GM21526 (cell line): ENCODE measurements around the gene ALK.

Experiments used
- ATAC-seq: cut with Tn5 transposase; IDR thresholded peaks from one replicate; pipeline ENCODE4 v1.9.1; 2021; ENCODE audit warnings: moderate library complexity; ENCODE audit not compliant: unreplicated experiment, low FRiP score

ALK gene

DNA sequence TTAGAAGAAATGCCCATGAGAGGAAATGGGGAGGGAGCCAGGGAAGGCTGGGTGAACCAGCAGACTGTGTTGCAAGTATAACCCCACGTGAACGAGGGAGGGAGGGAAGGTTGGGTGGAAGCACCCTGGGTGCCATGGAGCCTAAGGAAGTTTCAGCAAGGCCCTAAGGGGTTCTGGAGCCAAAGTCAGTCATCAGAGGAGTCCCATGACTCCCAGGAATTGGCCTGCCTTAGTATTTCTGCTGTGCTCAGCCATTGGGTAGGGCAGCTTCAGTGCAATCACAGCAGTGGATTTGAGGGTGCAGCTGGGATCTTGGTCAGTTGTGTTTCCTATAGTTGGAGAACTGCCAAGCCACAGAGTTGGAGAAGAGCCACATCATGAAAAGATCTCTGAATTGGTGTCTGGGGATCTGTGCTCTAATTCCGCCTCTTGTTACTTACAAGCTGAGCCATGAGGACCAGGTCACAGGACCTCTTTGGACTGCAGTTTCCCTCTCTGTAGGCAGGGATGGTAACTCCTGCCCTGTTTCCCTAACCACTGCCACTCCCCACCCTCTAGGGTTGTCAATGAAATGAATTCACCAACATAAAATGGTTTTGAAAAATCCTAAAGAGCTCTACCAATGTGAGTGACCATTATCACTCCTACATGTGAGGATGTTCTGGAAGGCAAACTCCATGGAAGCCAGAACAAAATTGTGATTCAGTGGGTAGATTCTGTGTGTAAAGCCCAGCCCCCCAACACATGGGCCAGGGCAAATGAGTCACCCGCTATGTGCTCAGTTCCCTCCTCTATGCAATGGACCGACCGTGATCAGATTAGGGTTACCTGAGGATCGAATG is 697.3 kb downstream of the ALK start:
- no peak for ATAC-seq

DNA sequence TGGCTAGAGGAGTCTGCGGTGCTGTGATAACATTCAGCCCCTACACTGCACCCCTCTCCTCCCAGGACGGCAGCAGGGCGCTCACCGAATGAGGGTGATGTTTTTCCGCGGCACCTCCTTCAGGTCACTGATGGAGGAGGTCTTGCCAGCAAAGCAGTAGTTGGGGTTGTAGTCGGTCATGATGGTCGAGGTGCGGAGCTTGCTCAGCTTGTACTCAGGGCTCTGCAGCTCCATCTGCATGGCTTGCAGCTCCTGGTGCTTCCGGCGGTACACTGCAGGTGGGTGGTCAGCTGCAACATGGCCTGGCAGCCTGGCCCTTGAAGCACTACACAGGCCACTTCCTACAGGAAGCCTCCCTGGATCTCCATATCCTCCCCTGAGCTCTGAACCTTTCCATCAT is 698.1 kb downstream of the ALK start:
- no peak for ATAC-seq

DNA sequence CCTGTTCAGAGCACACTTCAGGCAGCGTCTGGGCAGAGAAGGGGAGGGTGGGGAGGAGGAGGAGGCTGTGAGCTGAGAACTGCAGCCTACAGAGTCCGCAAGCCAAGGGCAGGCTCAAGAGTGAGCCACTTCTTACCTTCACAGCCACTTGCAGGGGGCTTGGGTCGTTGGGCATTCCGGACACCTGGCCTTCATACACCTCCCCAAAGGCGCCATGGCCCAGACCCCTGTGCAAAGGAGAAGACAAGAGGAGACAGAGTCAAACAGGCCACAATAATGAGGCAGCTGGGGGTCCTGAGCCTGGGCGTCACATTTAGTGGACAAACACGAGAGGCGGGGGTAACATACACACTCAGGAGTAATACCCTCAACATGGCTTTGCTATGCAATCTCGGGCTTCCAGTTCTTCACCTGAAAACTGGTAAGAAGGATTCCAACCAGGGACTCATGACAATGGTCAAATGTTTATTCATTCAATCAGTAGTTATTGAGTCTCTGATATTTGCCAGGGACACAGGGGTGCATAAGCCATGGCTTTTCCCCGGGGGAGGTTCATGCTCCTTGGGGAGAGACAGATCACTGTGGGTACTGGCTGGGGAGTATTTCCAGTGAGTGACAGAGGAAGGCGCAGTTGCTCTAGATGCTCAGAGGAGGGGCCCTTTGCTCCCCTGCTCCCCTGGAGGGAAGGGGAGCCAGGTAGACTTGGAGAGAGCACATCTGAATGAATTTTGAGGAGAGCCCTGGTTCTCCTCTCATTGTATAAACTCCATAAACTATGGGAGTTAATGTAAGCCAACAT is 698.8 kb downstream of the ALK start:
- no peak for ATAC-seq

DNA sequence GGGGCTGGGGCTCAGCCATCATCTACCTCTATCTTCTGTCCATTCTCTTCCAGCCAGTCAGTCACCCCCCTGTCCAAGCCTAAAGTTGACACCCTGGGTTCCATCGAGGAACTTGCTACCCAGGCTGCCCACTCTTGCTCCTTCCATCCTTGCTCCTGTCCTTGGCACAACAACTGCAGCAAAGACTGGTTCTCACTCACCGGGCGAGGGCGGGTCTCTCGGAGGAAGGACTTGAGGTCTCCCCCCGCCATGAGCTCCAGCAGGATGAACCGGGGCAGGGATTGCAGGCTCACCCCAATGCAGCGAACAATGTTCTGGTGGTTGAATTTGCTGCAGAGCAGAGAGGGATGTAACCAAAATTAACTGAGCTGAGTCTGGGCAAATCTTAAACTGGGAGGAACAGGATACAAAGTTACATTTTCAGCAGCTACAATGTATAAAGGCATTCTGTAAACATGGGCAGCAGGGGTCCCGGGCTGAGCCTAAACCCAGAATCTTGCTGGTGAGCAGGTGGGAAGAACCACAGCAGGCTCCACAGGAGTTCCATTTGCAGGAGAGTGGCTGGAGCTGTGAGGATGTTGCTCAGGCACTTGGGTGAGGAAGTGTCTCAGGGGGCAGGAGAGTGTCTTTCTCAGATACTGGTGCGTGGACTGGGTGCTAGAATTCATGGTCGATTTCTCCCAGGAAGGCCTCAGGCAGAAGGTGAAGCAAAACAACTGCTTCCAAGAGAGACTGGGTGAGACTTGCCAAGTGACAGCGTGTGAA is 700.7 kb downstream of the ALK start:
- ATAC-seq: no peak

DNA sequence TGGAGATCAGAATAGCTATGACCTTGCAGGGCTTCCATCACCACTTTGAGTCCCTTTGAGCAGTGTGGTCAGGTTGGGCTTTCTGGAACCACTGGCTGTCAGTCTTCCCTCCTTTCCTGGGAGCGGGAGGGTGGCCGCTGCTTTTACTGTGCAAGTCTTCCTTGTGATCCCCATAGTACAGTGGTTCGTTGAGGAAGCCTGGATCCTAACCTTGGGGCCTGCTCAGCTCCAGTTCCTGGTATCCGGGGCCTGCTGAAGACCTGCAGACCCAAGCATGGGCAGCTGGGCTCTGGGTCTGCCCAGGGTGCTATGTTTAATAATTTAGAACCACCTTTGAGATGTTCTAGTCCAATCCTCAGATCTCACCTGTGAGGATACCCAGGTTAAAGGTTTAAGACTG is 702.0 kb downstream of the ALK start:
- ATAC-seq: no peak

DNA sequence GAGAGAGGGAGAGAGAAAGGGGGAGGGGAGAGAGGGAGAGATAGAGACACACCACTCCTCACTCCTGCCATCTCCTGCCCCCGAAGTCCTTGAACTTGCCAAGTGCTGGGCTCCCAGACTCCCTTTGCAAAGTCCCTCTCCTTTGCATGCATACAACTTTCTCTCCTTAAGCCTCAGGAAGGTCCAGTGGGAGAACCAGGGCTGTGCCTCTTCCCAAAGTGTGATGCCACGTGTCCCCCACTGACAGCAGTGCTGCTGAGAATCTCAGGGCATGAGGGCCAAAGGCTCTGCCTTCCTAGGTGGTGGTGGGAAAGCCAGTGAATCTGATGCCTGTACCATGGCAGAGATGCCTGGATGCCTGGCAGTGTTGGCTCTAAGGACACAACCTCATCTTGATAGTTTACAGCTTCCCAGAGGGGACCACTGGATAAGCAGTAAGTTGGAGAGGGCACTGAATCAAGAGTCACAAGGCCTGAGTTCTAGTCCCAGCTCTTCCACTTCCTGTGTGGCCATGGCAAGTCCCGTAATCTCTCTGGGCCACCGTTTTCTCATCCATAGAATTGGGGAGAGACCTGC is 702.7 kb downstream of the ALK start:
- no peak for ATAC-seq

DNA sequence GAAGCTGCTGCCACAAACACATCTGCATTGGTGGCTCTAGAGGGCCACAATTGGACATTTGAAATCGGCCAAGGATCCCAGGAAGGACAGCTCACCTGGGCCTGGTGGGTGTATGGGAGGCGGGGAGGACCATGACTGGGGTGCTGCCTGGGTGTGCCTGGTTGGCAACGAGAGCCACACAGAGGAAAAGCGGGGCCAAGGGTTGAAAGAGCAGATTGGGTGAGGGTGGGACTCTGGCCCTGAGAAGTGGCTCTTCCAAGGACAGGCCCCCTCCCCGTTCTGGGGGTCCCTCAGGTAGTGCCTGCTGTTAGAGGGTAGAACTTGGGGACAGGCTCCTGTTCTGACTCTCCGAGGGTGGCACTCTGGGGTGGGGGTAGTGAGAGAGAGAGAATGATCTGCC is 703.3 kb downstream of the ALK start:
- no peak for ATAC-seq

DNA sequence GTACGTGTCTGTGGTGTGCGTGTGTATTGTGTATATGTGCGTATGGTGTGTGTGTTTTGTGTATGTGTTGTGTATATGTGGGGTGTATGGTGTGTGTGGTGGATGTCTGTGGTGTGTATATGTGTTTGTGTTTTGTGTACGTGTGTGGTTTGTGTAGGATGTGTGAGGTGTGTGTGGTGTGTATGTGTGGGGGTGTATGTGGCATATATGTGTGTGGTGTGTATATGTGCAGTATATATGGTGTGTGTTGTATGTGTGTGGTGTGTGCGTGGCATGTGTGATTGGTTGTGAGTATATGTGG is 704.8 kb downstream of the ALK start:
- no peak for ATAC-seq

DNA sequence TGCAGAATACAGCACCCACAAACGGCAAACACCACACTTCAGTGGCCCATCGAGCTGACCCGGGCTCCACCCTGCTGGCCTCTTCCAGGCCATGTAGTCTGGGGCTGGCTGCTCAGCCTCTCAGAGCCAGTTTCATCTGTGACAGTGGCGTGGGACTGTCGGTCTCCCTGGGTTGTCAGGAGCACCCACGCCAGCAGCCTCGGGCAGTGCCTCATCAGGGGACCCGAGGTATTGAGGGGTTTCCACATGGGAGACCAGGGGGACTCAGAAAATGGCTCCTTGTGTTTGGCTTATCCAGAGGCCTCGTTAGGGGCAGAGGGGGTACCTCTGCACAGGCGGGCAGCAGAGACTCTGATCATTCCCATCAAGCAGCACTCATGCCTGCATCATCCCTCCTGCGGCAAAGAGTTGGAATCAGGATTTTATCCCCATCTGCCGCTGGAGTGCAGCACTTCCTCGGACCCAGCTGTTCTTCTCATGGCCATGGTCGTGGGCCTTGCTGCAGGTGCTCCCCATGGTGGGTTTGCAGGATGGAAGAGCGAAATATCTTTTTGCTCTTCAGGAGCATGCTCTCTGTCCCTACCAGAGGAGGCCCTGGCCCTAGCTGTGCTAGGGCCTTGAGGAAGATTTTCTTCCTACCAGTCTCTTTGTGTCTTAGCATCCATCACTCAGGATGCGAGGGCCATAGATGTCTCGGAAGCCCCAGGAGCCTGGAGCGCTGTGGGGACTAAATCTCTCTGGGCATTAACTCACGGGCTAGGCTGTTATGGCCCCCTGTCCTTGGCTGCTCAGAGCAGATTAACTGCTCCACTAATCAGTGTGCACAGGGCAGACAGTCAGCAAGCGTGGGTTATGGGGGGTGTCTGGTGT is 705.4 kb downstream of the ALK start:
- no peak for ATAC-seq

DNA sequence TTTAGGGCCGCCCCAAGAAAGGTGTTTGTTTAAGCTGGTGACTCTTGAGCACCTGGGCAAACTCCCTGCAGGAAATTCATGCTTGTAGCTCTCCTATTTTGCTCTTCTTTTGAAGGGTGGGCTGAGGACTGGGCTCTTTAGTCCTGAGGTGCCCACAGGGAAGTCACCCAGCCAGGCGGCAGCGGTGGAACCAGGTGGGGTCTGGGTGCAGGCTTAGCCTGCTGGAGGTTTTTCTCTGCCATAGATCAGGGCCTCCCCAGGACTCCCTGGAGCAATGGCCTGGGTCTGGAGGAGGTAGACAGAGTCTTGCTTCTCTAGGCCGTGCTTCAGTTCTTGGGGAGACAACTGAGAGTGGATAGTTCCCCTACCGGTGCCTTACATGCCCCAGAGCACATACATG is 706.3 kb downstream of the ALK start:
- ATAC-seq: no peak

DNA sequence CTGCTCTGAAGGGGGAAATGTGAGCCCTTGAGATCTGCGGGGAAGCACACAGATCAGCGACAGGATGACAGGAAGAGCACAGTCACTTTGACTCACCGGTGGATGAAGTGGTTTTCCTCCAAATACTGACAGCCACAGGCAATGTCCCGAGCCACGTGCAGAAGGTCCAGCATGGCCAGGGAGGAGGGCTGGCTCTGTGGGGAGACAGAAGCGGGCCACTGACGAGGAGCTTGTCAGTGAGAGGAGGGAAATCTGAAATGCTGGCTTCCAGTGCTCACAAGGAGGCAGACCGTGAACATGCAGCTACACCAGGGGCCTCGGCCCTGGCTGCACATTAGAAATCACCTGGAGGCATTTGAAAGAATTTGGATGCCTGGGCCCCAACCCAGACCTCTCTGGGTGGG is 707.5 kb downstream of the ALK start:
- no peak for ATAC-seq

DNA sequence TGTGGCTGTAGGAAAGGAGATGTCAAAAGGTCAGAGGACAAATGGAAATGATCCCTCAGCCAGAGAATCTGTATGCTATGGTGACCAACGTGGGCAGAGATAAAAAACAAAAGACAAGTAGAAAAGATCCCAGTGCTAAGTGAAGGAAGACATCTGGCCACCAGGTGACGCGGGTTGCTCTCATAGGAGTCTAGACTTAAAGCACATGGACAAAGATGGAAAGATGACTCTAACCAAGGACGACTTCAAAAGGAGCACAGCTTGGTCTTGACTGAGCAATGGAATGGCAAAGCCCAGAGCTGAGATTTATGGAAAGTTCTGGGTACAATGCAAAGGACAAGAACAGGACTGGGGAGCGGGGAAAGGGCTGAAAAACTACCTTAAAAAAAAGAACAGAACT is 709.4 kb downstream of the ALK start:
- no peak for ATAC-seq

DNA sequence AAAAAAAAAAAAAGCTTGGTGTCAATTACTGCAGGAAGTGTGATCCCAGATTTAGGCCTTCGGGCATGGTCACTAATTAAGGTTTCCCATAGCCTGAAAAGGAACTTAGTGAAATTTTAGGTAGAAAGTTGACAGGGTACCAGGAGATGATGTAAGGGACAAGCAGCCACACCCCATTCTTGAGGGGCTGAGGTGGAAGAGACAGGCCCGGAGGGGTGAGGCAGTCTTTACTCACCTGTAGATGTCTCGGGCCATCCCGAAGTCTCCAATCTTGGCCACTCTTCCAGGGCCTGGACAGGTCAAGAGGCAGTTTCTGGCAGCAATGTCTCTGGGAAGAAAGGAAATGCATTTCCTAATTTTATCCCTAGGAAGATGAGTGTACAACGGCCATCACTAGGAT is 711.8 kb downstream of the ALK start:
- ATAC-seq: no peak

DNA sequence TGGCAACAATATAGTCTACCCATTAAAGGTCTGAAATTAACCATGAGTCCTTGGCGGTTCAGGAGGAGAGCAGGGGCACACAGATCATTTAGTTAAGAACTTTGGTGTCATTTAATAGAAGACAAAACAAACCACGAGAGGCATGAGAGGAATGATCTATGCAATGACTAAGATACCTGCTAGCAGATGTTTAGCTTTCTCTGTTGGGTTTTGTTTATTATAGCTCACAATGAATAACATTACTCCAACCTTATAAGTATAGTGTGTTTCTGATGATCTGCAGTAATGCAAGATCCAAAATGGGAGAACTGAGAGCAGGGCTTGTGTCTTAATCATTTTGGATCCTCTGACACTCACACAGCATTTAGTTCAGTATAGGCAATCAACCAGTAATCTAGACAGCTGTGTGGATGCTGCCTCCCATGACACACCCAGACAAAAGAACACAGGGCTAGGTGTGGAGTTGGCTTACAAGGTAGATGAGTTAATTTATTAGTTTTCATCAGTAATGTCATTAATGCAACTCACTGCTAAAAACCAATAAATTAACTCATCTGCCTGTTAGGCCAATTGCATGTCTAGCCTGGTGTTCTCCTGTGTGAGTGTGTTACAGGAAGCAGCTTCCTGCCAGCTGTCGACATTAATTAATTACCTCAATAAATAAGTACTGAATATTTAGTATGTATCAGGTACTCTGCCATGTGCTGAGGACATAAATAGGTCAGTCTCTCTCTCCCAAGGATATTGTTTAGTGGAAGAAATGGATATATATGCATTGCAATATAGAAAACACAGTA is 713.8 kb downstream of the ALK start:
- no peak for ATAC-seq

DNA sequence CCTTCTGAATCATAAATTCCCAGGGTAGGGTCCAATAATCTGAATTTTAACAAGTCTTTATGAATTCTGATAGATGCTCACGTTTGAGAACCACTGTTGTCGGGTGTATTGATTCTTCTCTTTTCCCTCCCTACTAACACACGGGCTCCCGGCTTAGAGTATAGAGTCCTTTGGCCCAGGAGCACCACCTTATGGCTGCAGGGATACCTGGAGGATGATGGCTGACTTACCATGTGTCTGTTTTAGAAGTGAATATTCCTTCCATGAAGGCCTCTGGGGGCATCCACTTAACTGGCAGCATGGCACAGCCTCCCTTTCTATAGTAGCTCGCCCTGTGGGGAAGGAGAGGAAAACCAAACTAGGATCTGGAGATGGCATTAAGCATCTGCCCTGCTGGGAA is 714.4 kb downstream of the ALK start:
- ATAC-seq: no peak

DNA sequence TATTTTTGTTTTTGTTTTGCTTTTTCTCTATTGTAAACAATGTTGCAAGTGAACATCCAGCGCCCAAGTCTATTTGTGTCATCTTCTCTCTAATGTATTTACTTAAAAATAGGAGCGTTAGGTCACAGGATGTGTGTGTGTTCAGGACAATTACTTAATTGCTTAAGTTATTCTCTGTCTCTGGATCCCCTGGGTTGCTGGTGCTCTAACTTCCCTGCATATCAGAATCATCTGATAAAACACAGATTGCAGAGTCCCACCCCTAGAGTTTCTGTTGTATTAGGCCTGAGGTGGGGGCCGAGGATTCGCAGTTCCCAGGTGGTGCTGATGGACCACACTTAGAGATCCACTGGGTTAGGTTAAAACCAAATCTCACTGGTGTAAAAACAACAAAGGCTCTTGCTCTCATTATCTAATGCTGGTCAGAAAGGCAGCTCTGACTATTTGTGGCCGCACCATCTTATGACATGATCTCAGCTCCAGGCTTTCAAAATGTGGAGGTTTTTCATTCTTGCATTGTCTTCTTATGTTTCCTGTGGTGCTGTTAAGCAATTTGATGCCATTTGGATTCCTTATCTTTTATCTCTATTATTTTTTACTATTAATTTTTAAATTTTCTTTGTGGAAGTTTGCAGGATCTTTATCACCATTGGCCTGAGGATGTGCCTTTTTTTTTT is 718.4 kb downstream of the ALK start:
- no peak for ATAC-seq

DNA sequence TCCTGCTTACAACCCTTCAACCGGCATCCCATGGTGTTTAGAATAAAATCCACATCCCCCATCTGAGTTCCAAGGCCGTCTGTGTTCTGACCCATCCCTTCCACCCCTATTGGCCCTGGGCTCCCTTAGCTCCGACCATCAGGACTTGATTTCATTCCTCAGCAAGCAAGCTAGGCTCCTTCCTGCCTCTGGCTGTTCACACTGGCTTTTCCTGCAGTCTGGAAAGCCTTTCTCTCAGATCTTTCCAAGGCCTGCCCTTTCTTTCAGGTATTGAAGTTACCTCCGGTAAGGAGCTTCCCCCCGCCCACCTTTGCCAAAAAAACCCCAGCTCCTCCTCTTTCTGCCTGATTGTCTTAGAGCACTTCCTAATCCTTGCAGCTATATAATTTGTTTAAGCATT is 719.4 kb downstream of the ALK start:
- no peak for ATAC-seq

DNA sequence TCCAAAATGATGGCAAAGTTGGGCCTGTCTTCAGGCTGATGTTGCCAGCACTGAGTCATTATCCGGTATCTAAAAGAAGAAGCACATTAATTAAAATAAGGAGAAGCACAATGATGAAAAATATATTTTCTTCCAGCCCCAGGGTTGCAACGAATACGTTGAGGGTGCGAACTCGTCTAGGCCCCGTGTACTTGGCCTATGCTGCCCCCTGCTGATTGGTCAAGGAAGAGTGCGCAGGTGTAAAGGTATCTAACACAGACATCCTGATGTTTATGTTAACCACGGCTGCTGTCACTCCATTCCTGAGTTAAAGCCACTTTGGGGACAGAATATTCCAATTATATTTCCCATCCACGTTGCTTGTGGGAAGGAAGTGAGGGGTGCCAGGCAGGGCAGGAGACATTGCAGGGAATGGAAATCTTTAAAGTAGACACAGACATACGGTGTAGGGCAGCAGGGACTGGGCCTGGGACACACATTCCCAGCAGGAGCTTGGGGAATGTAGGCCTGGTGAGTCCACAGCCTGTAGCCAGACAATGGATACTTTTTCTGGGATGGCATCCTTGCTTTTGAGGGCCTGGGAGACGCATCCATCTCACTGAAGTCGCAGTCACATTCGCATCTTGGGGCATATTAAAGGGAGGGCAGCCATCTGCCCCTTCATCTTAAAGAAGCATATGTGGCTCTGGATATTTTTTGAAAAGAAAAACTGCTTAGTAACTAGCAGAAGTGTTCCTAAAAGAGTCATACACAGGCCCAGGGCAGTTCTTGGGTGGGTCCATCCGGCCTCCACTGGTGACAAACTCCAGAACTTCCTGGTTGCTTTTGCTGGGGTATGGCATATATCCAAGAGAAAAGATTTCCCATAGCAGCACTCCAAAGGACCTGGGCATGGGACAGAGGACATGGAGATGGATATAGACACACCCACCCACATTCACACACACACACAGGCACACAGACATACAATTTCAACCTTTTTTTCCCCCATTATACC is 724.3 kb downstream of the ALK start:
- no peak for ATAC-seq
